RPMI8226 (cell line): Measurements from ENCODE around the gene AVPR2.

Experiments
- DNase-seq: peaks from one replicate; pipeline ENCODE4 v3.0.0-alpha.2; 2015

The AVPR2 gene

DNA sequence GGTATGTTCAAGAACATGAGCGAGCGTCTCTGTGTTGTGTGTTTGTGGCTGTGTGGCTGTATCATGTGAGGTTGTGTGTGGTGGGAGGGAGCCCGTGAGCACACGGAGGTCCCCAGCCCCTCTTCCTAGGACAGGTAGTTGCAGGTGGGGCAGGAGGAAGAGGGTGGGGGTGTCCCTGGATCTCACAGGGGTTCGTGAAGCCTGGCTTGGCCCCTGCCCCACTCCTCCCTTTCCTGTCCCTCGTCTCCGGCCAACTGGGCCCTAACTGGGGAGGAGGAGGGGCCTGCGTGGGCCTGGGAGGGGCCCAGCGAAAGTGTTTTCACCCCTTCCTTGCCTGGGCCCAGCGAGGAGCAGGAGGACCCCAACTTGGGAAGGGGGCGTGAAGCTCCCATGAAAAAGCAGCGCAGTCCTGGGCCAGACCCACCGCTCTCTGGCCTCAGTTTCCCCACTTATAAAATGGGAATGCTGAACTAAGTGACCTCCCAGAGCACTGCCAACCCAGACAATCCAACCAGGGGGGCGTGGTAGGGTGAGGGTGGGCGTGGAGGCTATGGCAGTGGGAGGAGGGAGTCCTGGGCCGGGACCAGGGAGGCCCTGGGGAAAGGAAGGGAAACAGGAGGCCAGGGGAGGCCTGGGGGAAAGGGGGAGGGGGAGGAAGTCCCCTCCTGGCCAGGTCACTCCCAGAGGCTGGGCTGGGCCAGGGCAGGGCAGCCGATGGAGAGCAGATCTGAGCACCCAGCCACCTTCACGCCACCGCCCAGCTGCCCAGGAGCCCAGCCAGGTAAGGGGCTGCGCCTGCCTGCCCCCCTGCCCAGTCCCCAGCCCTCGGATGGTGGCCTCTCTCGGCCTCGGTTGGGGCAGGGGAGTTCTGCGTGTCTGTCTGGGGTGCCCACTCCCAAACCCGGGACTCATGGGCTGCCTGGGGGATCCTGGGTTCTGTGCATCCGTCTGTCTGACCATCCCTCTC, at the start of gene AVPR2:
Gene AVPR2, plus strand, starts transcription at position 683 of the 967 bp plus-strand sequence. CDS start 473 bp downstream, outside the sequence.
- DNase-seq = peak; percentile 24

DNA sequence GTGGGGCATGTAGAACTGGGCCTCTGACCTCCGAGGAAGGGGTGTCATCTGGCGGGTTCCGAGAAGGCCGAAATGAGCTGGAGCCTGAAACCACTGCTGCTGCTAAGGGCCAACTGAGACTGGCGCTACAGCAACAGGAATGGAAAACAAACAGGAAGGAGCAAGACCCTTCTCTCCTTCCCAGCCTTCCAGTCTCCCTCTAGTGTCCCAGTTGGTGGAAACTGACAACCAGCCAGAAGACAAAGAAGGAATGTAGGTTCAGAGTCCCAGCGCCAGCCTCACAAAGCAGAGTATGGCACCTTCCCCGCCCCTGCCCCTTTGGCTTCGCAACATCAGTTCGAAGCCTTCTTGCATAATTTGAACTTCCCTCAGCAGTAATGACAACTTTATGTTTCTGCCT, 49.8 kb upstream of the AVPR2 start:
- no peak for DNase-seq

DNA sequence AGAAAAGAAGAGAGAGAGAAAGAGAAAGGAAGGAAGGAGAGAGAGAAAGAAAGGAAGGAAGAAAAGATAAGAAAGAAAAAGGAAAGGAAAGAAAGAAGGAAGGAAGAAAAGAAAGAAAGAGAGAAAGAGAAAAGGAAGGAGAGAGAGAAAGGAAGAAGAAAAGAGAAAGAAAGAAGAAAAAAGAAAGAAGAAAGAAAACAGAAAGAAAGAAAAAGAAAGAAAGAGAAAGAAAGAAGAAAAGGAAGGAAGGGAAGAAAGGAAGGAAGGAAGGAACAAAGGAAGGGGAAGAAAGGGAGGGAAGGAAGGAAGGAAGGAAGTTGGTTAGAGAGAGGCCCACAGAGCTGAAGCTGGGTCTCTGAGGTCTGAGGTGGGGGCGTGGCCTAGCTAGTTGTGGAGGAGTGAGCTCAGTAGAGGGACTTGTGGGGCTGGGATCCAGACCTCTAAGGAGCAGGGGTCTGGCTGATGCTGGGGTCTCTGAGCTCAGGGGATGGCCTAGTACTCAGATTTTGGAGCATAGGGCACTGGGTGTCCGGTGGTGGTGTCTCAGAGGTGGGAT, 47.0 kb upstream of the AVPR2 start:
- DNase-seq = no peak

DNA sequence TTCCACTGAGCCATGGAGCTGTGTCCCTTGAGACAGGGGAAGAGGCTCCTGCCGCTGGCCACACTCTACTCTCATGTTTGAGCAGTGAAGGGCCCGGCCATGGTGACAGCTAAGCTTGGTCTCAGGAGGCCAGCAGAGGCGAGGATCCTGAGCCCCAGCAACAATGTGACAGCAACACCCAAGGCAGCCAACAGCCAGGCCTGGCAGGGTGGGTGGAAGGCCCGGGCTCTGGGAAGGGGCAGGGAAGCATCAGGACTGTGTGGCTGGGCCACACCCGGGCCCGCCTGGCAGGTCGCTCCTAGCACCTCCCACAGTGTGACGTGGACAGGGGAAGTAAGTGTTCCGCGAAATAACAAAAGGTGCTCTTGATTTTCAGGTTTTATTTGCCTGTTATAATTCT, 43.3 kb upstream of the AVPR2 start:
- peak; percentile 22 for DNase-seq

DNA sequence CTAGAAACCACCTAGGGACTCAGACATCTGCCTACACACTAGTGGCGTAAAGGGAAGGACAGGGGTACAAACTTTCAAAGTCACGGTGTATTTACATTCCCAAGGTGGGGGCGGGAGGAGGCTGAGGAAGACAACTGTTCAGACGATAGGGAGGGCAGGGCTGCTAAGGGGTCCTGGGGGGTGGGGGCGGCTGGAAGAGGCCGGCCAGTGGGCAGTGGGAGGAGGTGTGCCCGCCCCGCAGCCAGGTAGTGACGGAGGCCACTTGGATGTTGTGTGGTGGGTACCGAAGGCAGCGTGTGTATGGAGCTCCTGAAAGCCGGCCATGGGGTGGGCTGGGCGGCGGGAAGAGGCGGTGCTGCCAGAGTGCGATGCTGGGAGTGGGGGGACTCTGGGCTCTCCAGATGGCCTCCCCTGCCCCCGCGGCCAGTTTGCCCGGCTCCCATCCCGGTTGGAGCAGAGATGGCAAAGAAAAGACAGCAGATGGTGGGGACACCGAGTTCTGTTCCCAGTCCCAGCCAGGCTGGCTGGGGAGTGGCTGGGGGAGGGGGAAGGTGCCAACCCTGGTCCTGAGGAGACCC, 42.7 kb upstream of the AVPR2 start:
- no peak for DNase-seq

DNA sequence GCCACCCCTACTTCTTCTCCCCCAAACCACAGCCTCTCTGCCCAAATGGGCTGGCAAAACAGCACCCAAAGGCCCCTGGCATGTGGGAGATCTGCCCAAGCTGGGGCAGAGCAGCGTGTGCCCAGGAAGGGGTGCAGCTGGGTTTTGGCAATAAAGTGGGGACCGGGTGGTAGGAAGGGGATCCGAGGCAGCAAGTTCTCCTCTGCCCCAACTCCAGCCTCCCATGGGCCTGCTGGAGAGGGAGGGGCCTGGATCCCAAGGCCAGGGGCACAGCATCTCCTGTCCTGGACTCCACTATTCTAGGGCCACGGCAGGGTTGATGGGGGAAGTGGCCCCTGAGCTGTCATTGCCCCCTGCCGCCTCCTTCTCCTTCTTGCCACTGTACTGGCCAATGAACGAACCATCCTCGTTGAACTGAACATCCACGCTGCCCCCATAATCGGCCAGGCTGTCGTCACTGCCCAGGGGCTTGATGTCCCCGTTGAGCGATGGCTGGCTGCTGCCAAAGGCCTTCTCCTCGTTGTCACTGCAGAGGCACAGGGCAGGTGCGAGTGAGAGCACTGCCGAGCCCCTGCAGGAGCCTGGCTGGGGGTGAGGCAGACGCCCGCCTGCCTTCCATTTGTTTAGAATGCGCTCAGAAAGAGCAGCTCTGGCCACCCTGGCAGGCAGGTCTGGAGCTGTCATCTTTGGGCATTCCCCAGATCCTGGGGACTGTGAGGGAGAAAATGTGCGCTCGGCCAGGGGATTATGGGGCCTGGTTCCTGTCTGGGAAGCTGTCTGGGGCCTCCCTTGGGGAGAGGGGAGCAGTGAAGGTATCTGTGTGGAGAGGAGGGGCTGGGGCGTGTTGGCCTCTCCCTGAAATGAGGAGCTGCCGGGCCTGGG, 41.9 kb upstream of the AVPR2 start:
- DNase-seq = no peak

DNA sequence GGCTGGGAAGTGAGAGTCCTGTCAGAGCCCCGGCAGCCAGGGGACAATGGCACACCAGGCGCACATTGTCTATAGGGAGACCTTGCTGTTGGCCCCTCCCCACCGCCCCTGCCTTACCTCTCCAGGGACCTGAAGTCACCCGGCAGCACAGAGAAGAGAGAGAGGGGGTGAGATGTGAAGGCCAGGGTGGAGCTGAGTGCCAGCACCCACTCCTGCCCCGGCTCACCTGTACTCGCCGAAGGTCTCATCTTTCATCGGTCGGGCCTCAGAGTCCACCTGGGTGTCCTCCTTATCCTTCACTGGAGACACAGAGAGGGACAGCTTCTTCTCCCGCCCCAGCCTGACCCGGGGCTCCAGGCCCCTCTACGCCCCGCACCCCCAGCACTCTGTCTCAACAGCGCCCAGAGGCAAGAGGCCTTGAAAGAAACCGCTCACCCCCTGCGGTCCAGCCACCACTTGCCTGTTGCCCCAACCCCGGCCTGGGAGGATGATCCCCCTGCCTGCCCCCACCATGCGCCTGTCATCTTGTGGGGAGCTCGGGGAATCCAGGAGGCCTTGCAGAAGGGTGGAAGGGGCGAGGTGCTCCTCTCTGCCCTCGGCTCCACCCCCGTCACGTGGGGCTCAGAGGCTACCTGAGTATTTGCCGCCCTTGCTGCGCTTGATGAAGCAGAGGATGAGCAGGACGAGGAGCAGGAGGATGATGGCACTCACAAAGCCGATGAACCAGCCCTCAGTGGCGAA, 41.1 kb upstream of the AVPR2 start:
- DNase-seq = no peak

DNA sequence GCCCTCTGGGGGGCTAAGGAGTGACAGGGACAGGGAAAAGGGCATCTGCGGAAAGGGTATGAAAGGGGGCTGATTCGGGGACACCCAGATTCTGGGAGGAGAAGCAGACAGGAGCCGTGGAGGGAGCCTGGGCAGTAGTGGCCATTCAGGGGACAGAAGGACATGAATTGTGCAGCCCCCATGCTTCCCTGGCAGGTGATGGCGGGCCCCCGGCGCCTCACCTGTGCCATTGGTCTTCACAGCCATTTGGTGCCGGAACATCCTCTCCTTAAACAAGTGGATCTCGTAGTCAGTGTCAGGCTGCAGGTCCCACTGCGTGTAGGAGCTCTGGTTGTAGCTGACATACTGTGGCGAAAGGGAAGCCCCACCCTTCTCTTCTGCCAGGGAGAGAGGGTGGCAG, 40.4 kb upstream of the AVPR2 start:
- no peak for DNase-seq

DNA sequence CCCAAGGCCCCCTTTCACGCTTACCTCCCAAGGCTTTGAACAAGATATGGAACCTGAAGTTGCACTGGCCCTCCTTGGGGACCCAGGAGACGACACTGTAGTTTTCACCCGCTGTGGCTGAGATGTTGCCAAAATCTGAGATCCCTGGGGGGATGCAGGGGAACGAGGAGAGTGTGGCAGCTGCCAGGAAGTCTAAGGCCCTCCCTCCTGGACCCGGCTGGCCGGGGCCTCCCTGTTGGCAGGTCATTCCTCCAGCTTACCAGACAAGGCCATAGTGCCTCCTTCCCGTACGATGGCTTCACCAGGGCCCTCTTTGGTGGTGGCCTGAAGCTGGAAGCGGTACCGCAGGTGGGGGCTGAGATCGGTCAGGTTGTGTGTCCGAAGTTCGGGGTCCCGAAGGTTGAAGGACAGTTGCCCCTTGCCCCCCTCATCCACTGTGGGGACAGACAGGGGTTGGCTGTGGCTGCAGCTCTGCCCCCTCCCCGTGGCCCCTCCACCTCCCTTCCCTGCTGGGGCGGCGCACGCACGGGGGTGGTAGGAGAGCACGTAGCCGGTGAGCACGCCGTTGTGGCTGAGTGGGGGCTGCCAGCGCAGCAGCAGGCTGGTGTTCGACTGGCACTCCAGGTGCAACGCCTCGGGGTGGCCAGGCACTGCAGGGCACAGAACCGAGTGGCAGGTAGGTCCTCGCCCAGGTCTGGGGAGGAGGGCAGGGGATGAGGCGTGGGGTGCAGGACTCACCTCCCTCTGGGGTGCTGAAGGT, 39.7 kb upstream of the AVPR2 start:
- DNase-seq = no peak

DNA sequence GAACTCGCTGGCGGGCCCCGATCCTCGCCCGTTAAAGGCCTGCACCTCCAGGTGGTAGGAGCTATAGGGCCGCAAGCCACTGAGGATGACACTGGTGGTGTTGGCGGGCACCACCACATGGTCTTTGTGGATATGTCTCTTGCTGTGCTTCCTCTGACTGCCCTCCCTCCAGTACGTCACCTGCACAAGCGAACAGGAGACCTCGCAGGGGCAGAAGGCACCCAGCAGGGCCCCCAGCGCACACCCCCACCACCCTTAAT, 39.2 kb upstream of the AVPR2 start:
- DNase-seq = no peak

DNA sequence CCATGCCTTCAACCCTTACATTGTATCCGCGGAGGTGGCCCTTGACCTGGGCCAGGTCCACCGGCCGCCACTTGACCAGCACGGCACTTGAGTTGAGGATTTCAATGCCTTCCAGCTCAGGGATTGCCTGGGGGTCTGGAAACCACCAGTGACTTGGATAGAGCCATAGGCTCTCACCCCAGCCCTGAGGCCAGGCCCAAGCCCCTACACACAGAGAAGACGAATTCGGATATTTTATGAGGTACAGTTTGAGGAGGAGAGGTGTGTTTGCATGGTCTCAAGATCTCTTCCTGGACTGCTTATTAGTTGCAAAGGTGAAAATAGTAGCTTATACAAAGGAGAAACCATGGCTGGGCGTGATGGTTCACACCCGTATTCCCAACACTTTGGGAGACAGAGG, 38.8 kb upstream of the AVPR2 start:
- DNase-seq = no peak

DNA sequence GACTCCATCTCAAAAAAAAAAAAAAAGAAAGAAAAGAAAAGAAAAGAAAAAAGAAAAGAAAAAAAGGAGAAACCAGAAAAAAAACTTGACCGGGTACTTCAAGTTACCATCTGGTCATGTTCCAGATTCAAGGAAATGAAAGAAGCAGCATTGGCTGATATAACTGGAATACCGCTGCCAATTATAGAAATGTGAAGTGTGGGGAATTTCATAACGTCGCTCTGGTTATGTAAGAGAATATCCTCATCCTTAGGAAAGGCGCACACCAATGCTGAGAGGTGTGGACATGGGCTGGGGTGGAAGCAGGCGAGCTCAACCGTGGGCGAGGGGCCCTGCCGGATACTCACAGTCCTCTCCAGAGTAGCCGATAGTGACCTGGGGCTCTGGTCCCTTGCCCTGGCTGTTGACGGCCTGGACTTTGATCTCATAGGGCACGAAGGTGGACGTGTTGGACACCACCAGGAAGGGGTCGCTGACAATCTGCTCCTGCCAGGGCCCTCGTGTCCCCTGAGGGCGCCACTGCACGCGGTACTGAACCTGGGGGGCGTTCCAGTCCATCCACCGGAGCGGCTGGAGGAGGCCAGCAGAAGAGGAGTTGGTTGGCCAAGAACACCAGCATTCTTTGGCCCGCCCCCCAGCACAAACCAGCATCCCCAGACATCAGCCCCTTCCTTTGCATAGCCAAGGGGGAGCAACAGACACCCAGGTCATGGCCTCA, 38.0 kb upstream of the AVPR2 start:
- DNase-seq = no peak

DNA sequence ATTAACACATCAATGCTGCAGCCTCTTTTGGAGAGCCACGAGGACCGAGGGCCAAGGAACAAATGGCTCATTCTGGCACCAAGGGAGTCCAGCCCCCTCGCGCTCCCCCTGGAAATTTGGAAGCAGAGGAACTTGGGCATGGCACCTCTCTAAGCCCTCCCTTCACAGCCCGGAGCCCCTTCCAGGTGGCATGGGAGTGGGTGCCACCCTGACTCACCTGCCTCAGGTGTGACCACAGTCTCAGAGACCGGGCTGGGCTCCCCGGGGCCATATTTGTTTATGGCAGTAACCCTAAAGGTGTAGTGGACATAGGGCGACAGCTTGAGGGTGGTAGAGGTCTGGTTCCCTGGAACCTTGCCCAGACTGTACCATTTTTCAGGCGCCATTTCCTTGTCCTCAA, 37.3 kb upstream of the AVPR2 start:
- no peak for DNase-seq

DNA sequence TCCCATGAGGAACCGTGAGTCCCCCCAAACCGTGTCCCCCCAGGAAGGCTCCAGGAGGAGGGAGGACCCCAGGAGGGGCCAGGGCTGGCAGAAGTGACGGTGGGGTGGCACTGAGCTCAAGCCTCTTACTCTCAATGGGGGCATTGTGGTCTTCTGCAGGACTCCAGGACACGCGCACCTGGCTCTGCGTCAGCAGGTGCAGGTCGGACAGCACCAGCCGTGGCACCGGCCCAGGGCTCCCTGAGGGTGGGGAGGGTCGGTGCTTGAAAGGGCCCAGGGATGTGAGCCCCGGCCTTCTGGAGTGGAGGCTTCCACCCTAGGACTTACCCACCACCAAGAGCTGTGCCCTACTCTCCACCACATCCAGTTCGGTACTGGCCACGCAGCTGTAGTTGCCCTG, 36.8 kb upstream of the AVPR2 start:
- no peak for DNase-seq

DNA sequence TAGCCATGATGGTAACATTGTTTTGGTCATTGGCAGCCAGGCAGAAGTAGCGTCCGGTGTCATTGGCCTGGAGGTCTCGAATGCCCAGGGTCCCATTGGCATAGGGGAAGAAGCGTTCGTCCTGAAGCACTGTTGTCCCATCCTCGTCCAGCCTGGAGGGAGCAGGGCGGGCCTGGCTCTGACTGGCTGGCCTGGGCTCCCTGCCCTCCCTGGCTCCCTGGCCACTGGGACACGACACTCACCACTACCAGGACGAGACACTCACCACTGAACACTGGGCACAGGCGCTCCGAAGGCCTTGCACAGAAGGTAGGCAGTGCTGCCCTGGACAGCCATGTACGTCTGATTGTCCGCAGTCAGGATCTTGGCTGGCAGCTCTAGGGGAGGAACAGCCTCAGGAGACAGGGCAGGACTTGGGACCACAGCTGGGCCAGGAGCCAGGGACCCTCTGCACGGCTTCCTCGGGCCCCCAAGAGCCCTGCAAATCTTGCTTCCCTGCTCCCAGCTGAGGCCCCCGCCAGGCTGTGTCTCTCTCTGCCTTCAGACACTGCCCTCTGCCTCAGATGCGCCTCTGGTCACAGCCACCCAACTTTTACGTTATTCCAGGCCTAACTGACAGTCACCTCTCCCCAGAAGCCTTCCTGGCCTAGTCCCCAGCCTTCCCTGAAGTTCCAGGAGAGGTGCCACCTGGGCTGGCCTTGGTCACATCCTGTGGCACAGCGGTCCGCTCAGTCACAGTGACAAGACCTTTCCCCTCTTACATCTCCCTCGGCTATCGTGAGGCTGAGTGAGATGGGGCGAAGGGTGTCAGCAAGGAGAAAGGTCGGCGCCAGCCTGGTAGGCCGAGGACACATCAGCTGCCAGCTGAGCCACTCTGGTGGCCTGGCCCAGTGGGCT, 35.6 kb upstream of the AVPR2 start:
- DNase-seq = no peak

DNA sequence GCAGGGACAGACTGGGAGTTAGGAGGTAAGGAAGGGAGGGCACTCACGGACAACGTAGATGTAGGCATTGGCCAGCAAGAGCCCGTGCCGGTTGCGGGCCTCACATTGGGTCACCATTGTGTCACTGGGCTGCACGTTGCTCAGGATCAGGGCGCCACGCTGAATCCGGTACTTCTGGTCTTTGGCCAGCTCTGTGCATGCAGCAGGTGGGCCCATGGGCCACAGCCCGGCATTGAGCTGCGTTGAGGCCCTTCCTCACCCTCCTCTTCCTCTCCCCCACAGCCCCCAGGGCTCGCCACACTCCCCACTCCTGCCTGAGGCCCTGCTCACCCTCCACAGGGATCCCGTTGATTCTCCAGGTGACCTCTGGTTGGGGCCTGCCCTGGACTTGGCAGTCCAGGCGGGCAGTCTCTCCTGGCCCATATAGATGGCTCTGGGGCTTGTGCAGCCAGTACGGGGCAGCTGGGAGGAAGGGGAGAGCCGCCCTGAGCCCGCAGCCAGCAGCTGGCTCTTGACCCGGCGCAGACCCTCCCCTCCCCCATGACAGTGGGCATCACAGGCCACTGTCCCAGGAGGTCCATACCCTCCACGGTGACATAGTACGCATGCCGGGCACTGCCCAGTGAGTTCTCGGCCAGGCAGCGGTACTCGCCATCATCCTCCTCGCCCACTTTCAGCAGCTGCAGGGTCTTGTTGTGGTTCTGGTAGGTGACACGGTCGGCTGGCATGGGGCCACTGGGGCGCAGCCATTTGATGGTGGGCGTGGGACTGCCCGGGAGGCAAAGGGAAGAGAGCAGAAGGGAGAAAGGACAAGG, 34.8 kb upstream of the AVPR2 start:
- no peak for DNase-seq

DNA sequence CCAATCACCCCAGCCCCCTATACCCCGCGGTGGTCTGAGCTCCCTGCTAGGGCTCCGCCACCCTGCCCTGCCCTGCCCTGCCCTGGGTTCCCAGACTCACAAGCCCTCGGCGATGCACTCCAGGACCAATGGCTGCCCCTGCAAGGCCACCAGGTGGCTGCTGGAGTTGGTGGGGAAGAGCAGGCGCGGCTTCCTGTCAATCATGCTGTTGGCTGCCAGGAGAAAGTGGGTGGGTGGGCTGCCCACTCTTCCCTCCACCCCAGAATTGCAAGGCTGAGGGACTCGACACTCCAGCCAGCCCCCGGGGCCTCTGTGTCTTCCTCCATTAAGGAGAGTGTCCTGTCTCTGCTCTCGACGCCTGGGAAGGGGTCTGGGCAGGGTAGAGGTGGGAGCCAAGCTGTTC, 34.2 kb upstream of the AVPR2 start:
- DNase-seq = no peak

DNA sequence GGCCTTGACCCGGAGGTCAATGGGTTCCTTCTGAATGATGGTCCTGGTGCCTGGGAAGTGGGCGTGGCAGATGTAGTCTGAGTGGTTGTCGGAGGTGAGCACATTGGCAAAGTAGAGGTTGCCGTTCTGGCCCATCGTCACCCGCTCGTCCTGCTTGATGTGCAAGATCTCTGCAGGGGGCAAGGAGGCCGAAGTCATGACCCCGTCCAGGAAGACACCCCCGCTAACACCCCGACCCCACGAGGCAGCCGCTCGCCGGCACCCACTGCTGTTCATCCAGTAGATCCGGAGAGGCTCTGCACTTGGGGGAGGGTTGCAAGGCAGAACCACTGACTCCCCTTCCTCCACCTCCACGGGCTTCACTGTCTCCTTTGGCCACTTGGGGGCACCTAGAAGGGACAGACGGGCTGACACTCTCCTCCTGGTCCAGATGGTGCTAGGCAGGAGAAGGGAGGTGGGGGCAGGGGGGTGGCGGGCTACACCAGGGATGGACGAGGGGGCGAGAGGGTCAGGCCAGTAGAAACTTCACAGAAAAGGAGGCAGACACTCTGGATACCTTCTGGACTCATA, 33.6 kb upstream of the AVPR2 start:
- DNase-seq = no peak

DNA sequence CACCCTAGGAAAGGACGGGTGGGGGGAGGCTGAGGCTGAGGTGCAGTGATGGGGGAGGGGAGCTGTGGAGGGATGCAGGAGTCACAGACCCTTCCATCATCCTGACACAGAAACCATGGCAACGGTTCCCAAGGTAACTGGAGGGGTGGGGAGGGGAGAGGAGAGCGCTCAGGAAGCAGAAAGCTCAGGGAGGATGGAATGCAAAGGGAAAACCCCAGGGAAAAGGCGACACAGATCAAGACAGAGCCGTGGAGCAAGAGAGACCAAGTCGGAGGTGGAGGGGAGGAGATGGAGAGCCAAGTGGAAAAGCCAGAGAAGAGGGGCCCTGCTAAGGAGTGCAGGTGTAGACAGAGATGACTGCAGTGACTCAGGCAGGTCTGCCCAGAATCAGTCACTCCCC, 33.0 kb upstream of the AVPR2 start:
- no peak for DNase-seq
